ENCODE results near the gene ARSK. TPM values are rescaled to one million over a fixed set of nuclear protein-coding genes. Genes with fewer than 3 reads are reported as not detected.

The ARSK gene
- total RNA-seq, 1 experiment from 2014 or later, result 3.6 TPM

- Mint-ChIP-seq H3K4me1 (ENCODE audit: insufficient read depth, unreplicated experiment) (no peaks in the 10 kb centered on the region), H3K27me3 (ENCODE audit: insufficient read depth, unreplicated experiment) (no peaks in the 10 kb centered on the region), H3K36me3 (ENCODE audit: insufficient read depth, unreplicated experiment) (peaks cover 1% of the 10 kb centered on the region), H3K27ac (ENCODE audit: low read depth, unreplicated experiment) (no peak overlapping the region), H3K4me3 (ENCODE audit: unreplicated experiment) (no peak overlapping the region), H3K9me3 (ENCODE audit: unreplicated experiment) (peaks cover 8% of the 10 kb centered on the region)
- no TSS peak for BruUV-seq (replicated peaks)
- no peak for DNase-seq (ENCODE audit: unreplicated experiment)
- ChIA-PET CTCF (interaction anchor here (0.5 kb wide), 1 partner anchor 45 kb away, joined by 3 read pairs; no protein-coding TSS in a partner anchor), POLR2A (interaction anchor here (0.7 kb wide), 1 partner anchor 900 kb away, joined by 3 read pairs; no protein-coding TSS in a partner anchor)
- no peak for TF ChIP-seq CTCF (IDR thresholded peaks at IDR 0.05; ENCODE audit: unreplicated experiment)
- intact Hi-C loops (cut with micrococcal nuclease), result no loop called here
These were observed 54.8 kb downstream of the ARSK start for GRCh38 chr5:95609711-95610110.

GRCh38 chr5:95610546-95610945 lies 55.6 kb downstream of the ARSK start:
- Mint-ChIP-seq H3K27ac (ENCODE audit: low read depth, unreplicated experiment) (no peak overlapping the region), H3K9me3 (ENCODE audit: unreplicated experiment) (peaks cover 8% of the 10 kb centered on the region), H3K27me3 (ENCODE audit: insufficient read depth, unreplicated experiment) (no peaks in the 10 kb centered on the region), H3K4me3 (ENCODE audit: unreplicated experiment) (no peak overlapping the region), H3K4me1 (ENCODE audit: insufficient read depth, unreplicated experiment) (no peaks in the 10 kb centered on the region), H3K36me3 (ENCODE audit: insufficient read depth, unreplicated experiment) (no peaks in the 10 kb centered on the region)
- intact Hi-C loops (cut with micrococcal nuclease), result no loop called here
- no TSS peak for BruUV-seq (replicated peaks)
- POLR2A ChIA-PET, result no interaction called here
- CTCF ChIA-PET, result interaction anchor here (0.5 to 0.6 kb wide), 3 partner anchors 31 to 46 kb away, joined by 3 read pairs; no protein-coding TSS in a partner anchor
- TF ChIP-seq CTCF (IDR thresholded peaks at IDR 0.05; ENCODE audit: unreplicated experiment), result no peak
- no peak for DNase-seq (ENCODE audit: unreplicated experiment)

GRCh38 chr5:95611396-95611795 lies 56.5 kb downstream of the ARSK start:
- H3K4me3 Mint-ChIP-seq (ENCODE audit: unreplicated experiment), result no peak overlapping the region
- BruUV-seq (replicated peaks), result no TSS peak
- POLR2A ChIA-PET, result no interaction called here
- intact Hi-C loops (cut with micrococcal nuclease), result no loop called here
- CTCF ChIA-PET, result interaction anchor here (0.6 kb wide), 1 partner anchor 502 kb away, joined by 3 read pairs; no protein-coding TSS in a partner anchor
- peaks cover 8% of the 10 kb centered on the region for H3K9me3 Mint-ChIP-seq (ENCODE audit: unreplicated experiment)
- no peaks in the 10 kb centered on the region for H3K27me3 Mint-ChIP-seq (ENCODE audit: insufficient read depth, unreplicated experiment)
- H3K27ac Mint-ChIP-seq (ENCODE audit: low read depth, unreplicated experiment), result no peak overlapping the region
- no peak for TF ChIP-seq CTCF (IDR thresholded peaks at IDR 0.05; ENCODE audit: unreplicated experiment)
- no peaks in the 10 kb centered on the region for H3K36me3 Mint-ChIP-seq (ENCODE audit: insufficient read depth, unreplicated experiment)
- H3K4me1 Mint-ChIP-seq (ENCODE audit: insufficient read depth, unreplicated experiment), result no peaks in the 10 kb centered on the region
- no peak for DNase-seq (ENCODE audit: unreplicated experiment)

- ChIA-PET POLR2A (interaction anchor here (1.3 to 1.6 kb wide), 2 partner anchors 18 to 19 kb away, joined by 3 read pairs; no protein-coding TSS in a partner anchor), CTCF (interaction anchor here (0.7 to 1.0 kb wide), 2 partner anchors 9 to 1006 kb away, joined by 3 to 4 read pairs; no protein-coding TSS in a partner anchor)
- Mint-ChIP-seq H3K4me3 (ENCODE audit: unreplicated experiment) (no peak overlapping the region), H3K9me3 (ENCODE audit: unreplicated experiment) (peaks cover 8% of the 10 kb centered on the region), H3K4me1 (ENCODE audit: insufficient read depth, unreplicated experiment) (peaks cover 9% of the 10 kb centered on the region), H3K27me3 (ENCODE audit: insufficient read depth, unreplicated experiment) (no peaks in the 10 kb centered on the region), H3K27ac (ENCODE audit: low read depth, unreplicated experiment) (no peak overlapping the region), H3K36me3 (ENCODE audit: insufficient read depth, unreplicated experiment) (no peaks in the 10 kb centered on the region)
- intact Hi-C loops (cut with micrococcal nuclease), result no loop called here
- BruUV-seq (replicated peaks), result no TSS peak
- no peak for DNase-seq (ENCODE audit: unreplicated experiment)
- no peak for TF ChIP-seq CTCF (IDR thresholded peaks at IDR 0.05; ENCODE audit: unreplicated experiment)
These were observed 58.6 kb downstream of the ARSK start for GRCh38 chr5:95613514-95613913.

Data from MCF 10A (cell line).